HG02943 (cell line): ENCODE results near the gene ZNF628.

Experiments used
- ATAC-seq: cut with Tn5 transposase; IDR thresholded peaks from one replicate; pipeline ENCODE4 v1.9.1; 2021; ENCODE audit warnings: mild to moderate bottlenecking, low read depth, moderate library complexity; ENCODE audit not compliant: unreplicated experiment

ZNF628 gene

GRCh38 chr19:55483706-55484592 is 7.5 kb downstream of the ZNF628 start:
- no peak for ATAC-seq

GRCh38 chr19:55484593-55485438 is 8.4 kb downstream of the ZNF628 start, which contains the start of gene NAT14:
Gene NAT14, plus strand, starts transcription at chr19:55485188. Its CDS starts 521 bp downstream, at chr19:55485709.
- no peak for ATAC-seq

GRCh38 chr19:55485439-55486011 is 9.1 kb downstream of the ZNF628 start:
- no peak for ATAC-seq

GRCh38 chr19:55486043-55486970 is 9.9 kb downstream of the ZNF628 start:
- ATAC-seq: no peak

GRCh38 chr19:55486971-55487923 is 10.8 kb downstream of the ZNF628 start:
- ATAC-seq: no peak

GRCh38 chr19:55487924-55488687 is 11.7 kb downstream of the ZNF628 start, which contains the start of gene SSC5D:
Gene SSC5D, plus strand, starts transcription at chr19:55488436. Its CDS starts 154 bp downstream, at chr19:55488590.
- no peak for ATAC-seq

- ATAC-seq: no peak
Observed at GRCh38 chr19:55488986-55489710, 12.7 kb downstream of the ZNF628 start.

- no peak for ATAC-seq
Observed at GRCh38 chr19:55489711-55490477, 13.5 kb downstream of the ZNF628 start.

- ATAC-seq: no peak
Observed at GRCh38 chr19:55490478-55491432, 14.3 kb downstream of the ZNF628 start.

GRCh38 chr19:55491546-55492360 is 15.3 kb downstream of the ZNF628 start:
- no peak for ATAC-seq

GRCh38 chr19:55492362-55492944 is 16.0 kb downstream of the ZNF628 start:
- no peak for ATAC-seq

- no peak for ATAC-seq
Observed at GRCh38 chr19:55493052-55493644, 16.7 kb downstream of the ZNF628 start.

- no peak for ATAC-seq
Observed at GRCh38 chr19:55493645-55494171, 17.3 kb downstream of the ZNF628 start.
